ENCODE results near the gene GIPC3.

The GIPC3 gene

GRCh38 chr19:3638208-3639193 lies 53.2 kb downstream of the GIPC3 start:
- DNase-seq (ENCODE audit: low read depth in 2 of 2): no peak

- no peak for DNase-seq (ENCODE audit: low read depth in 2 of 2)
Measured at GRCh38 chr19:3639479-3639878, 54.2 kb downstream of the GIPC3 start.

GRCh38 chr19:3641515-3642269 lies 56.4 kb downstream of the GIPC3 start:
- no peak for DNase-seq (ENCODE audit: low read depth in 2 of 2)

- DNase-seq (ENCODE audit: low read depth in 2 of 2): no peak
Measured at GRCh38 chr19:3642296-3642695, 57.0 kb downstream of the GIPC3 start.

All from stimulated activated CD8-positive, alpha-beta memory T cell treated with anti-CD3 and anti-CD28 coated beads, Interleukin-15, amount 100 ng/mL, for 4 hours (primary cell).